B cell (primary cell): ENCODE measurements around the gene RSPO4. TPM values are rescaled to one million over a fixed set of nuclear protein-coding genes. Genes with fewer than 3 reads are reported as not detected.

Source experiments
- ATAC-seq: fragments of 200-7000 bp; cut with Tn5 transposase; one replicate; pipeline ENCODE4 v1.10.0; 2021; ENCODE audit warnings: low read depth, mild to moderate bottlenecking, moderate number of reproducible peaks, moderate library complexity
- CTCF ChIA-PET: fragments of 350-600 bp; sonication (Branson Sonifier 250); formaldehyde crosslinking; loops from one replicate; lab custom pipeline; 2021; ENCODE audit warnings: antibody characterized with exemption, inconsistent platforms; lab: Charles Lee
- POLR2A ChIA-PET: fragments of 350-600 bp; sonication (Branson Sonifier 250); formaldehyde crosslinking; loops from one replicate; lab custom pipeline; 2021; ENCODE audit warnings: antibody characterized with exemption; lab: Charles Lee
- DNase-seq: peaks from one replicate; pipeline ENCODE4 v3.0.0; 2013
- H2AFZ ChIP-seq: 2 replicates; pipeline ENCODE4 v1.6.1; 2012; ENCODE audit warnings: mild to moderate bottlenecking, low read depth, low read length; ENCODE audit not compliant: insufficient read depth, poor library complexity, severe bottlenecking
- H3K27ac ChIP-seq, 2 donors: 1 replicate in 1 of 2; 2 replicates in 1 of 2; pipeline ENCODE4 v1.5.1; 2012 to 2013; ENCODE audit warnings: low read length in 2 of 2, mild to moderate bottlenecking in 2 of 2, moderate library complexity in 1 of 2
- H3K27me3 ChIP-seq, 4 experiments: fragments of 200-600 bp in 1 of 4; sonication (generic) in 1 of 4; replicated peaks in 1 of 4; 1 replicate in 2 of 4; 2 replicates in 2 of 4; pipeline versions ENCODE4 v1.6.1 to v1.7.0; 2013 to 2016; ENCODE audit warnings: low read length in 3 of 4, mild to moderate bottlenecking in 2 of 4, mixed read lengths in 1 of 4, moderate library complexity in 1 of 4; ENCODE audit not compliant: insufficient read depth in 4 of 4, control insufficient read depth in 3 of 4; ENCODE audit errors: control extremely low read depth in 1 of 4
- H3K36me3 ChIP-seq, 2 experiments: replicated peaks in 1 of 2; 1 replicate in 1 of 2; 2 replicates in 1 of 2; pipeline versions ENCODE4 v1.6.1 to v1.7.1; 2013; ENCODE audit warnings: low read length in 1 of 2; ENCODE audit not compliant: insufficient read depth in 2 of 2, control insufficient read depth in 1 of 2; ENCODE audit errors: control extremely low read depth in 1 of 2, extremely low read depth in 1 of 2
- H3K4me1 ChIP-seq, 2 donors: fragments of 200-600 bp in 1 of 2; sonication (generic) in 1 of 2; 1 replicate in 1 of 2; 2 replicates in 1 of 2; pipeline versions ENCODE4 v1.5.1 to v1.6.1; 2013 to 2017; ENCODE audit warnings: low read length in 2 of 2; ENCODE audit not compliant: control insufficient read depth in 2 of 2, insufficient read depth in 2 of 2
- H3K4me2 ChIP-seq: replicated peaks from 2 replicates; pipeline ENCODE3; 2012; ENCODE audit warnings: mild to moderate bottlenecking, low read depth, low read length; ENCODE audit not compliant: poor library complexity, severe bottlenecking
- H3K4me3 ChIP-seq, 5 experiments: fragments of 200-600 bp in 1 of 5; sonication (generic) in 1 of 5; 1 replicate in 3 of 5; 2 replicates in 2 of 5; pipeline versions ENCODE4 v1.5.1 to v1.7.0; 2011 to 2016; ENCODE audit warnings: low read length in 4 of 5, mild to moderate bottlenecking in 4 of 5, low read depth in 2 of 5, control low read depth in 1 of 5, moderate library complexity in 1 of 5; ENCODE audit not compliant: insufficient read depth in 1 of 5; ENCODE audit errors: control extremely low read depth in 1 of 5, extremely low read depth in 1 of 5
- H3K79me2 ChIP-seq: fragments of 200-600 bp; sonication (generic); one replicate; pipeline ENCODE4 v1.6.0; 2016; ENCODE audit warnings: low read length; ENCODE audit not compliant: control insufficient read depth, insufficient read depth
- H3K9ac ChIP-seq: fragments of 200-600 bp; sonication (generic); 2 replicates; pipeline ENCODE4 v1.6.1; 2017; ENCODE audit warnings: mild to moderate bottlenecking, low read length, moderate library complexity
- H3K9me3 ChIP-seq, 3 donors: one replicate each; pipeline versions ENCODE4 v1.6.1 to v1.7.1; 2013; ENCODE audit warnings: low read length in 2 of 3; ENCODE audit not compliant: control insufficient read depth in 2 of 3, insufficient read depth in 1 of 3; ENCODE audit errors: control extremely low read depth in 1 of 3
- H4K20me1 ChIP-seq: 2 replicates; pipeline ENCODE4 v1.6.0; 2012; ENCODE audit warnings: mild to moderate bottlenecking, low read length; ENCODE audit not compliant: insufficient read depth, control insufficient read depth, poor library complexity, severe bottlenecking
- H3K27ac Mint-ChIP-seq: one replicate; pipeline ENCODE4 v1.8.0; 2021; ENCODE audit warnings: mixed read lengths
- H3K27me3 Mint-ChIP-seq: one replicate; pipeline ENCODE4 v1.8.0; 2021; ENCODE audit warnings: mixed read lengths
- H3K4me1 Mint-ChIP-seq: one replicate; pipeline ENCODE4 v1.8.0; 2021; ENCODE audit warnings: mixed read lengths
- H3K4me3 Mint-ChIP-seq: one replicate; pipeline ENCODE4 v1.8.0; 2021; ENCODE audit warnings: mixed read lengths
- H3K9me3 Mint-ChIP-seq: one replicate; pipeline ENCODE4 v1.8.0; 2022; ENCODE audit warnings: mixed read lengths; ENCODE audit not compliant: insufficient read depth
- CTCF ChIP-seq: fragments of 200-600 bp; IDR thresholded peaks from one replicate; pipeline ENCODE4 v1.8.0; 2022; ENCODE audit warnings: antibody characterized with exemption, mild to moderate bottlenecking
- EZH2 ChIP-seq: IDR thresholded peaks from 2 replicates; pipeline ENCODE4 v1.6.1; 2012; ENCODE audit warnings: borderline replicate concordance, low read depth, mild to moderate bottlenecking, moderate library complexity, low read length; ENCODE audit not compliant: insufficient read depth, poor library complexity, severe bottlenecking
- WGBS: methylation state at CpG from one replicate; pipeline ENCODE4 v1.1.5; 2013; ENCODE audit warnings: missing lambda C conversion rate; ENCODE audit not compliant: insufficient coverage; 5-methylcytosine and 5-hydroxymethylcytosine counted together
- intact Hi-C: fragments of 100-400 bp; cut with micrococcal nuclease; formaldehyde crosslinking; loops from one replicate; pipeline ENCODE4 v1.10.0; 2022
- polyA plus RNA-seq: library from polyadenylated mRNA; depleted of rRNA; stranded (reverse); fragments of >200 nt; gene quantifications from 2 replicates; pipeline ENCODE4 v1.2.3, GENCODE V29; 2012
- total RNA-seq, 2 donors: library from RNA; stranded (reverse); fragments of 120-200 nt in 1 of 2; gene quantifications; 1 replicate in 1 of 2; 2 replicates in 1 of 2; pipeline versions ENCODE4 v1.2.3 to v1.2.4, GENCODE V29; 2013 to 2022

The RSPO4 gene
- total and polyA plus RNA-seq, 2 donors (not counting 1 experiment from before 2014, with no cell fraction given): 0.04 to 0.37 TPM

GRCh38 chr20:961768-962167 is 40.3 kb downstream of the RSPO4 start:
- DNase-seq: no peak
- H3K27me3 ChIP-seq: peaks cover 0 to 20% (median 2%) of the 10 kb centered on the region in 4 experiments
- CTCF ChIA-PET: interaction anchor here (1.3 kb wide), 1 partner anchor 143 kb away, joined by 6 read pairs; no protein-coding TSS in a partner anchor
- no peak for ATAC-seq
- no peaks in the 10 kb centered on the region for H4K20me1 ChIP-seq
- TF ChIP-seq EZH2: no peak
- TF ChIP-seq CTCF: no peak
- H3K9me3 ChIP-seq: peaks cover 0 to under 1% (median 0%) of the 10 kb centered on the region in 3 donors
- Mint-ChIP-seq H3K4me1 (no peaks in the 10 kb centered on the region), H3K4me3 (no peak overlapping the region), H3K27ac (no peak overlapping the region), H3K9me3 (no peaks in the 10 kb centered on the region), H3K27me3 (peaks cover 29% of the 10 kb centered on the region)
- no peaks in the 10 kb centered on the region for H3K79me2 ChIP-seq
- H3K4me1 ChIP-seq: no peaks in the 10 kb centered on the region
- intact Hi-C loops: no loop called here
- no peak overlapping the region for H3K9ac ChIP-seq
- no peaks in the 10 kb centered on the region for H3K36me3 ChIP-seq
- H3K4me3 ChIP-seq: no peak overlapping the region
- POLR2A ChIA-PET: no interaction called here
- H3K27ac ChIP-seq: no peak overlapping the region
- H2AFZ ChIP-seq: no peak overlapping the region
- no peak overlapping the region for H3K4me2 ChIP-seq
- 100% methylated on average over 2 of the region's 2 CpGs for WGBS

GRCh38 chr20:959996-960615 is 42.0 kb downstream of the RSPO4 start:
- peaks cover 30% of the 10 kb centered on the region for H3K27me3 Mint-ChIP-seq
- ChIA-PET POLR2A (no interaction called here), CTCF (interaction anchor here (6.0 kb wide), 1 partner anchor 143 kb away, joined by 301 read pairs; no protein-coding TSS in a partner anchor)
- Histone ChIP-seq H4K20me1 (no peaks in the 10 kb centered on the region), H3K36me3 (no peaks in the 10 kb centered on the region), H3K9ac (no peak overlapping the region), H3K4me1 (peaks cover 4 to 5% of the 10 kb centered on the region in 2 donors), H3K27ac (no peak overlapping the region), H3K9me3 (peaks cover 0 to 6% (median 0%) of the 10 kb centered on the region in 3 donors), H3K4me3 (no peak overlapping the region), H3K79me2 (no peaks in the 10 kb centered on the region), H2AFZ (no peak overlapping the region), H3K27me3 (peaks cover 0 to 34% (median 3%) of the 10 kb centered on the region in 4 experiments), H3K4me2 (no peak overlapping the region)
- no peak for DNase-seq
- peaks cover 2% of the 10 kb centered on the region for H3K4me1 Mint-ChIP-seq
- 87% methylated on average over 15 of the region's 16 CpGs for WGBS
- H3K27ac Mint-ChIP-seq: no peak overlapping the region
- ATAC-seq: no peak
- H3K9me3 Mint-ChIP-seq: no peaks in the 10 kb centered on the region
- H3K4me3 Mint-ChIP-seq: no peak overlapping the region
- TF ChIP-seq EZH2 (no peak), CTCF (no peak)
- intact Hi-C loops: loop anchor here (5.0 kb wide), 1 partner anchor 252 kb away; no protein-coding TSS in a partner anchor
